VCaP (cell line): ENCODE measurements around the gene APLP2.
"Not testable (repeated sequence)": the region's sequence is repeated elsewhere in the genome, so short reads cannot be mapped to it uniquely, and the experiment has no call there.

Source experiments
- H3K27ac ChIP-seq: fragments of 450-650 bp; 2 replicates; pipeline ENCODE4 v1.5.1; 2017
- CTCF ChIP-seq: fragments of 450-650 bp; conservative IDR thresholded peaks from 2 replicates; pipeline ENCODE4 v1.5.1; 2017; ENCODE audit warnings: mild to moderate bottlenecking, moderate library complexity

Gene APLP2

GRCh38 chr11:130190371-130190881 is 120.7 kb downstream of the APLP2 start:
- no peak for TF ChIP-seq CTCF
- peak overlapping the region; percentile 44 for H3K27ac ChIP-seq

- no peak for TF ChIP-seq CTCF
- no peak overlapping the region for H3K27ac ChIP-seq
Observed at GRCh38 chr11:130191896-130192295, 122.2 kb downstream of the APLP2 start.

- no peak for TF ChIP-seq CTCF
- H3K27ac ChIP-seq = no peak overlapping the region
Observed at GRCh38 chr11:130192845-130193267, 123.2 kb downstream of the APLP2 start.

- H3K27ac ChIP-seq = not testable (repeated sequence)
Observed at GRCh38 chr11:130193551-130193950, 123.9 kb downstream of the APLP2 start.
